A673 (cell line): ENCODE measurements around the gene SLC66A1.

Experiments used
- CTCF ChIP-seq: fragments of 300-800, 200-600 bp; sonication (generic); conservative IDR thresholded peaks from 2 replicates; pipeline ENCODE4 v1.5.1; 2017; ENCODE audit warnings: low read depth, mild to moderate bottlenecking, antibody characterized with exemption, low read length, moderate library complexity, mixed read lengths
- EZH2 ChIP-seq: fragments of 200-600 bp; sonication (generic); IDR thresholded peaks from 2 replicates; pipeline ENCODE4 v1.6.1; 2017; ENCODE audit warnings: borderline replicate concordance, low read depth, mild to moderate bottlenecking, mixed read lengths, antibody characterized with exemption, low read length; ENCODE audit not compliant: poor library complexity, severe bottlenecking

- TF ChIP-seq CTCF (no peak), EZH2 (no peak)
These were observed 63.7 kb downstream of the SLC66A1 start for GRCh38 chr1:19375631-19376400.
